IPS-NIHi7 (cell line): Measurements from ENCODE around the gene ESD.
"Not testable (repeated sequence)": the region's sequence is repeated elsewhere in the genome, so short reads cannot be mapped to it uniquely, and the experiment has no call there.

Experiments used
- DNase-seq: peaks from one replicate; pipeline ENCODE4 v3.0.0; 2012; ENCODE audit warnings: mixed read lengths; ENCODE audit errors: extremely low spot score

Gene ESD

DNA sequence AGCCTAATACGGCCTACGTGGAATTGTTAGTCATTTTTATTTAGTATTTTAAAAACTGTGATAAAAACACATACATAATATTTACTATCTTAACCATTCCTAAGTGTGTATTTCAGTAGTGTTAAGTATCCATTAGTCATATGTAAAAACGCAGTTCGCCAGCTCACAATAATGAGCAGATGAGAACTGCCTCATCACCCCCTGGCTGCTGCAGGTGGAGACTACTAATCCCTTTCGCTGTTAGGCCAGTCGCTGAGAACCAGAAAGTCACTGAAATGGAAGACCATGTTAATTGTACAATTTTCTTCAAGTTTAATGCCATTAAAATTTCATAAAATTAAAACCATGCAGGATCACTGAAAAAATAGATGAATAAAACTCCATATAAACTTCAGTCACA, 1.6 kb downstream of the ESD start:
- DNase-seq: peak; percentile 18

DNA sequence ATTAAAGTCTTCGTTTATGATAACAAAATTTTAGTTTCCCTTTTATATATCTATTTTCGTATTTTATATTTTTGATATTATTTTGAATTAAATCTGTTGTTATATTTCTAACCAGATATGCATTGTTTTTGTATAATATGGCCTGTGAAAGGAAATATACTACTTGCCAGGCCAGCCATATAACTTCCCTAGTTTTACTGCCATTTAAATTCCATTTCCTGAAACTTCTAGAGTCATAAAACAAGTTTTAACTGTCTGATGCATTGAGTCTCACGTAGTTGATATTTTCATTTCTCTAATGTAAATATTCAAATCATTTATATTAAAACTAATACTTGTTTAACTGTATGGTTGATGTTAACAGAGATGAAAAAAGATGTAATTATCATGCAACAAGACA, 13.5 kb downstream of the ESD start:
- DNase-seq: no peak

- no peak for DNase-seq
Measured at GRCh38 chr13:46782691-46783090, 14.3 kb downstream of the ESD start.

DNA sequence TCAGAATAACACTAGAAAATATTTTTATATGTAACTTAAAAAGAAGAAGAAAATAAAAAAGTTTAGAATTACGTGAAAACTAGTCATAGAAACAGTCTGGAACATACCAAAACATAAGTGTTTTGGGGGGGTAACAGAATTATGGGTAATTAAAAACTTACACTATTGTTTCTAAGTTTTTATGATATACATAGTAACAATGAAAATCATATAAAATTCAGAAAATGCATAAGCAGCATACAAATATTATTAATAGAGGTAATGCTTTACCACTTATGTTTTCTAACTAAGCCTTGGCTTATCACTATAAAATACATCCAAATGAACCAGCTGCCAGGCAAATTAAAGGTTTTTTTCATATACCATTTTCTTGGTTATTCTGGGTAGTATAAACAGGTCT, 14.9 kb downstream of the ESD start:
- no peak for DNase-seq

- no peak for DNase-seq
Measured at GRCh38 chr13:46778890-46779289, 18.1 kb downstream of the ESD start.

- no peak for DNase-seq
Measured at GRCh38 chr13:46778095-46778494, 18.9 kb downstream of the ESD start.

- no peak for DNase-seq
Measured at GRCh38 chr13:46775385-46776107, 21.4 kb downstream of the ESD start.

DNA sequence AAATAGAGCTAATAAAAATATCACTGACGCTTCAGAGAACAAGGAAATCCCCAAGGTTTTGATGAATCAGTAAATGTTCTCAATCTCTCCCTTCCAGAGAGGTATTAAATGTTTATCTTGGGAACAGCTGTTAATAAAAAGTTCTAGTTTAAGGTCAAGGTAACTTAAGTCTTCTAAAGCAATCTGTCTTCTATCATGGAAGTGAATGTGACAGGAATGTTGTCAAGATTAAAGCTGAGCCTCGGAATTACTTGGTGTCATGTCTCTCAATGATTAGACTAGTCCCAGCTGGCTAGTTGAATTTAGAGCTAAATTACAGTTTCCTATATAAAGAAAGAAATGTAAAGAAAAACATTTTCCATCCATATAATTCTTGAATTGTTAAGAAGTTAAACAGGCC, 23.4 kb downstream of the ESD start:
- no peak for DNase-seq

DNA sequence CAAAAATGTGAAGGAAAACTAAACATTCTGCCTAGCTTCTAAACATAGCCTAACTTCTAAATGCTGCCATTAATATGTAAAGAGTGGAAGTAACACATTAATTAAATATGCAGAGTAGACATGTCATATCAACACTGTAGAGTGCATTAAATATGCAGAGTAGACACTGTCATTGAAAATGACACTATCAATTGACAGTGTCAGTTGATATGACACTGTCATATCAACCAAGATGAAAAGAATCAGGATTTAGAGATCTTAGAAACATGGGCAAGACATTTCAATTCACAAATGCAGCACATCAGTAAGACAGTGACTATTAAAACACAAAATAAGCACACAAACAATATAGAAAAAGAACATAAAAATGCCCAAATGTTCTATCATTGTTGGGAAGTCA, 25.3 kb downstream of the ESD start:
- no peak for DNase-seq

- DNase-seq: not testable (repeated sequence)
Measured at GRCh38 chr13:46769925-46770324, 27.0 kb downstream of the ESD start.

GRCh38 chr13:46761866-46762265, 35.1 kb downstream of the ESD start:
- DNase-seq: no peak

- DNase-seq: no peak
Measured at GRCh38 chr13:46761174-46761573, 35.8 kb downstream of the ESD start.

DNA sequence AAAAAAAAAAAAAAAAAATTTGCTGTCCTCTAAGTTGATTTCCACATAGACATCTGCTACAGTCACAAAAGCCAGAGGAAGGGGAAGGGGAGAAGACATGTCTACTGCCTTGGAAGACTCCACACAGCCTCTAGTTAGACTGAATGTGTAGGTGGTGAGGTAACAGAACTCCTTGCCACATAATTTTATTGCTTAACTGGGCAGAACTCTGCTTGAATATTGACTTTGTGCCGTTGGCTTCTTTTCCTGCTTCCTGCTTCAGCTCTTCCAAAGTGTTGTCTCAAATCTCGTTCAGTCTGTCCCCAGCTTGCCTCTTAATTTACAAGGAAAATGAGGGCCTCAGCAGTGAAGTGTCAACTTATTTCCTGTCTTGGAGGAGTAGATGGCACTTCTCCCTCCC, 37.1 kb downstream of the ESD start:
- DNase-seq: no peak

DNA sequence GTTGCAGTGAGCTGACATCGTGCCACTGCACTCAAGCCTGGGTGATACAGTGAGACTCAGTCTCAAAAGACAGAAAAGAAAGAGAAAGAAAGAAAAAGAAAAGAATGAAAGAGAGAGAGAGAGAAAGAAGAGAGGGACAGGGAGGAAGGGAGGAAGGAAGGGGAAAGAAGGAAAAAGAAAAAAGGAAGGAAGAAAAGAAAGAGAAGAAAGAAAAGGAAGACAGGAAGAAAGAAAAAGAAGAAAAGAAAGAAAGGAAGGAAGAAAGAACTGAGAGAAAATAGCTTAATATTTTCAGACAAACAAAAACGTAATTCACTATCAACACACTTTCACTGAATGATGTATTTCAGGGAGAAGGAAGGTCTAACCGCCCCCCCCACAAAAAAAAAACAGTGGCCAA, 39.3 kb downstream of the ESD start:
- no peak for DNase-seq

- DNase-seq: no peak
Measured at GRCh38 chr13:46756977-46757376, 40.0 kb downstream of the ESD start.

DNA sequence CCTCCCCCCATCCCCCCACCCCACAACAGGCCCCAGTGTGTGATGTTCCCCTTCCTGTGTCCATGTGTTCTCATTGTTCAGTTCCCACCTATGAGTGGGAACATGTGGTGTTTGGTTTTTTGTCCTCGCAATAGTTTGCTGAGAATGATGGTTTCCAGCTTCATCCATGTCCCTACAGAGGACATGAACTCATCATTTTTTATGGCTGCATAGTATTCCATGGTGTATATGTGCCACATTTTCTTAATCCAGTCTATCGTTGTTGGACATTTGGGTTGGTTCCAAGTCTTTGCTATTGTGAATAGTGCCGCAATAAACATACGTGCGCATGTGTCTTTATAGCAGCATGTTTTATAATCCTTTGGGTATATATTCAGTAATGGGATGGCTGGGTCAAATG, 41.5 kb downstream of the ESD start:
- DNase-seq: not testable (repeated sequence)

- DNase-seq: no peak
Measured at GRCh38 chr13:46754812-46755211, 42.1 kb downstream of the ESD start.

DNA sequence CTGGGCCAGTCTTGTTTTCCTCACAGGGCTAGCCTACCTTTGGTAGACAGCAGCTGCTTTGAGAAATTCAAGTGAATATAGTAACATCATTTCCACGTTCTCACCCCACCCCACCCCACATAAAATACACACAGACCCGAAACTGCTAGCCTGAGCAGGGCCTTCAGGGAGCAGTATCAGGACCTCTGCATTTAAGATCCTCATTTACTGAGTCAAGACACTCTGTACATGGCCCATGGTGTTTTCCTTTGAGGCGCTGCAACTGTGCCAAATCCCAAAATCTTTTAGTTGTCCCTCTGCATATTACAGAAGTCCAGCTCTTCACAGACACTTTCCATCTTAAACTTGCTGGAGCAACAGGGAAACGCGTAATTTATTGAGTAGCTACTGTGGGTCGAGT, 43.0 kb downstream of the ESD start:
- no peak for DNase-seq

DNA sequence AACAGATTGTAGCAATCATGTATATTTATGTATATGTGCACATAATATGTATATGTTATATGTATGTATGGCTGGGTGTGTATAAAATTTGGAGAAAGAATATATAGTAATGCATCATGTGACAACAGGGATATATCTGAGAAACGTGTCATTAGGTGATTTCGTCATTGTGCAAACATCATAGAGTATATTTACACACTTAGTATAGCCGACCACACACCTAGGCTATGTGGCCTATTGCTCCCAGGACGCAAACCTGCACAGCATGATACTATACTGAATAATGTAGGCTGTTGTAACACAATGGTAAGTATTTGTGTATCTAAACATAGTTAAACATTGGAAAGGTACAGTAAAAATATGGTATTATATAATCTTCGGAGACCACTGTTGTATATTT, 43.8 kb downstream of the ESD start:
- DNase-seq: no peak

DNA sequence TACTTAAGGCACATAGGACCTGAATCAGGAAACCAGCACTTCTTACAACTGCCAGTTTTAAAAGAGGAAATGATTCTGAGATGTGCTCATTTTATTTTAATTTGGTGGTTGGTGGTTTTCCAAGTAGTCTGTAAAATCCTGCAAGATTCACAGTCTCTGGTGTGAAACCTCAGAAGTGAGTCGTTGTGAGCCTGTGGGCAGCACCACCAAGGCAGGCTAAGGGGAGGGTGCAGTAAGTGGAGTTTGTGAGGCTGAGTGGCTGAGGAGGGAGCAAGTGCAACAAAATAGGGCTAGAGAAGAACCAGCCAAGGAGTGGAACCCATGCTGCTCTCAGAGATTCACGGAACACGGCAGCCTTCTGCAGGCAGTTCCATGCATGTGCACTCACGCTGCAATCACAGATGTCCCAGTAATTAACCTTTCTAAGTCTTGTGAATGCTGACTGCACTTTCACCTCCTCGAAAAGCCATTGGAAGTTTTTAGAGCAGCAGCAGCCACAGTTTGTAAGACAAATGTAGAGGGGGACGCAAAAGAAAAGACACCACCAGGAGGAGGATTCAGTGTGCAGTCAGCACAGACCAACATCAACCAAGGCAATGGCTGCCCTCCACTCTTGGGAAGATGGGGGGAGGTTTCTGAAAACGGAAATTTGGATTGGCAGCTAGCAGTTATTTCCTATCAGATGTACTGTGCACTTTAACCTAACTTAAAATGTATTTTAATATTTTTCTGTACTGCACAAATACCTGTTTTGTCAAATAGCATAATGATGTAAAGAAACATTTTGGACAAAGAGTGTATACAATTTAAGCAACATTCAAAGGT, 44.9 kb downstream of the ESD start:
- DNase-seq: no peak

DNA sequence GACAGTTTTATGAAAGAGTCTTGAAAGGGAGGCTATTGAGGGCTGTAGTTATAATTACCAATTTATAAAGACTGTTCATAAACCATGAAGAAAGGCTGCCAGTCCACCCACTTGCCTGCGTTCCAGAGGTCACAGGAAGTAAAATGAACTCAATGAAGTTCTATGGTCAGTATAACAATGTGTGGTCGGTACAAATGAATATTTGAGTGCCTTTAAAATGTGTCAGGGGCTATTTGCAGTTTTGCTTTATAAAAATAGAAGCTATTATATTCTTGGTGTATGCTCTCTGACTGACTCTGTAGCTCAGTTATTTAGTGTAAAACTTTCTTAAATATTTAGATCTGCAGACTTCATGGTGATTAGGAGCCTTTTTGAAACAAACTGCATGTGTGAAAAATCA, 47.0 kb downstream of the ESD start:
- no peak for DNase-seq

- DNase-seq: no peak
Measured at GRCh38 chr13:46748300-46748699, 48.7 kb downstream of the ESD start.

- DNase-seq: no peak
Measured at GRCh38 chr13:46747031-46747820, 49.7 kb downstream of the ESD start.
